NCI-H446 treated with DMSO at 0.1 percent for 48 hours (cell line): ENCODE results near the gene MFAP2.
"Not testable (repeated sequence)": the region's sequence is repeated elsewhere in the genome, so short reads cannot be mapped to it uniquely, and the experiment has no call there.

Experiments
- DNase-seq: peaks from one replicate; lab custom pipeline; 2025; lab: John Stamatoyannopoulos, UW

MFAP2 gene

DNA sequence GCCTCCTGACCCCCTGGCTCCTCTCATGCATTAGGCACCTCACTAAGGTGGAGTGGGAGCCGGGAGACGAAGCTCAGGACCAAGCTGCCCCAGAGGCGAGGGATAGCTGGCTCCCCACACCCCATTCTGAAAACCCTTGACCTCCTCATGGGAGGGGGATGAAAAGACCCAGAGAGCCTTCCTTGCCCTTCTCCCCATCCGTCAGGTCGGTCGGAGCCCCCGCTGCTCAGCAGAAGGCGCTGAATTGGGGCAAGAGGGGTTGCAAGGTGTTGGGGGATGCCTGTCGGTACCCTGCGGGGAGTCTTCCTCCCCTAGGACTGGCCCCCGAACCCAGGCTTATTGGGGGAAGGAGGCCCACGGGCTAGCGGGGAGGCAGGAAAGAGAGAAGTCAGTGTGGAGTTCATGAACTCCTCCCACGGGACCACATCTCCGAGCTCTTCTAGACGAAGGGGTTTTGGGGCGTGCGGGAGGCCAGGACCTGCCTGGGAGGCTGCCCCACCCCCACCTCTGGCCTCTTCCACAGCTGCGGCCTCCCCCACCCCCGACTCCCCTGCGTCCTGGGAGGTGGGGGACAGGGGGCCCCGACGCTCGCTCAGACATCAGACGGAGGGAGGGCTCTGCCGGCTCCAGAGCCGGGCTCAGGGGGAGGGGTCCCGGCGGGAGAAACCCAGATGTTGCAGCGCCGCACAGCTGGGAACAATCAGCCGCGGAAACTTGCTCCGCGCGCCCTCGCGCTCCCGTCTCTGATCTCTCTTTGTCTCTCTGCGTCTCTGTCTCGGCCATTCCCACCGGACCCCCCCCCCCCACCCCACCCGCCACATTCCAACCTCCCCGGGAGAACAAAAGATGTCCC, 719 bp downstream of the MFAP2 start:
- DNase-seq = no peak

DNA sequence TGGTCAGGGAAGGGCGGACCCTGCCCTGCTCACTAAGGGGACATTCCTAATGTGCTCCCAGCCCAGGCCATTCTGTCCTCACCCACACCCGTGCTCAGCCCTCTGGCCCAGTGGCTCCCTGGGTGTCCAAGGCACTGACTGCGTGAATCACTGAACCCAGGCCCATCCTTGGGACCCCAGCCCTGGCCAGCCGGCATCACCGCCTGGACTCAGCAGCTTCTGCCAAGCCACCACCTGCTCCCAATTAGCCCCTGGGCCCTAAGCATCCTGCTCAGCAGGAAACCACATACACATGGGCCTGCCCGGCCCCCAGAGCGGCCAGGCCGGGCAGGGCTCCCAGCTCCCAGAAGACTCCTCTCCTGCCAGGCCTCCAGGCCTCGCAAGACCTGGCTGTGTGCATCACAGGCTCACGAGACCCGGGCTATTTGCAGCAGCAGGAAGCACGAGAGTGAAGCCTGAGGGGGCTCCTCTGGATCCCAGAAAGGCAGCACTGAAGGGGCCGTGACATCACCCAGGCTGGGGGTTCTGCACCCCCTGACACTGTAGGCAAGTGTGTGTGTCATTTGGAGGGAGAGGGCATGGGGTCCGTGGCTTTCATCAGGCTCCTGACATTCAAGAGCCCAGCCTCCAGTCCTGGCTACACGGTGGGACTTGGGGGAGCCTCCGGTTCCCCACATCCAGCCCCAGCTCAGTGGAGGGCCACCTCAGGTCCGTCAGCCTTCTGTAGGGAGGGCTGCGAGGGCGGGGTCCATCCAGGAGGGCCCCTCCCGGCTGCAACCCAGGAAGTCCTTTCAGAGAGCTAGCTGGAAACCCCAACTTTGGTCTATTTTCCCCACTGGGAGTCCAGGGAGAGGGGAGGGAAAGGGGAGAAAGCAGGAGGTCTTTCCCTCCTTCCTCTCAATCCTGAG, 1.6 kb downstream of the MFAP2 start:
- peak; percentile 46 for DNase-seq

DNA sequence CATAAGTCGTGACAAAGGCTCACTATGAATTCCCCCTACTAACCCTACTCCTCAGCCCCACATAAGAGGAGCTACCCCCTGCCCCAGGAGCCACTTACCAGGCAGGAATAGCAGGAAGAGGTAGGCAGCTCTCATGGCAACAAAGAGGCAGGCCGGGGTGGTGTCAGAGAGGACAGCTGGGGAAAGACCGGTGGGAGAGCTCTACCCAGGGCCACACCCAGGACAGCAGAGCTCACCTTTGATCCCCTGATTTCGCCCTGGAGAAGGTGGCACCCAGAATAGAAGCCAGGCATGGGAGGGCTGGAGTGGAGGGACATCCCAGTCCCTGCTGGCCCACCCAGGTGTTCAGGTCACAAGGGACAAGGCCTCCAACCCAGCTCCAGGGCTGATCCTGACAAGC, 2.3 kb downstream of the MFAP2 start:
- no peak for DNase-seq

GRCh38 chr1:16977377-16977776, 3.0 kb downstream of the MFAP2 start:
- DNase-seq = no peak

DNA sequence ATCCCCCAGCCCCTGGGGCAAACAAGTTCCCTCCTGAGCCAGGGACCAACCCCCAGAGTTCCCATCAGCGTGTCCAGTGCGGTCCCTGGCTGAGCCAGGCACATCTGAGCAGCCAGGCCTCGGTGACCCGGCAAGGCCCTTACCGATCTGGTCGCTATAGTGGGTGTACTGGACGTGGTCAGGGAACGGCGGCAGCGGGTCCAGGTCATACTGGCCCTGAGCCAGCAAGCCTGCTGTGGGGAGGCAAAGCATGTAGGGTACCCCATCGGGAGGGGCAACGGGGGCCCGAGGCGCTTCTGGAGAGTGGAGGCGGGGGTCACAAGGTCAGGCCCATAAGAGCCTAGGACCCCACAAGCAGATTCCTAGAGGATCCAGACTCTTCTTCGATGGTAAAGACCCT, 3.5 kb downstream of the MFAP2 start:
- no peak for DNase-seq

DNA sequence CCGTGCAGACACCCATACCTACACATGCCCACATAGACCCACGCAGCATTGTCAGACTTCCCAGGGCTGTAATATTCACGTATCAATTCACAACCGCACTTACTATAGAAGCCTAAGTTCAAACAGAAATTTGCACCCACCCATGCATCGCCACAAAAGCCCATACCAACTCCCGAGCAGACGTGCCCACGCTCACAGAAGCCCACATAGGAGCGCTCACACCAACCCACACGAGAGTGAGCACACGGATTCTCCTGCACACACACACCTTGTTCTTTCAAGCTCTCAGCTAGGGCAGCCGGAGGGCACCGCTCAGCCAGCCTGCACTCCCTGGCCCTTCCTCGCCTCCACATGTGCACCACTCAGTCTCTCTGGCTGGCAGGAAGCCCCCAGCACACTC, 4.6 kb downstream of the MFAP2 start:
- DNase-seq = no peak

DNA sequence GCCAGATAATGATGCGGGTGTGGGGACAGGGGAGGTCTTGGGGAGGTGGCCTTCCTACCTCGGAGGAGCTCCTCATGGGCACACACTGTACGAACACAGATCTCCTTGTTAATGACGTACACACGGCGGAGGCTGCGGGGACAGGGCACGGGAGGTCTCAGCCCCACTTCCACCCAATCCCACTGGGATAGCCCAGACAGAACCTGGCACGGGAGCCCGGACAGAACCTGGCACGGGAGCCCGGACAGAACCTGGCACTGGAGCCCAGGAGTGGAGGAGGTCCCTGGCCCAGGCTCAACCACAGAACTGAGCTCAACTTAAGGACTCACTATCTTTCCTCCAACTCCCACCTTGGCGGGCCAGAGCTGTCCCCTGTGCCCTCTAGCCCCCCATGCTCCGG, 5.2 kb downstream of the MFAP2 start:
- DNase-seq = no peak

DNA sequence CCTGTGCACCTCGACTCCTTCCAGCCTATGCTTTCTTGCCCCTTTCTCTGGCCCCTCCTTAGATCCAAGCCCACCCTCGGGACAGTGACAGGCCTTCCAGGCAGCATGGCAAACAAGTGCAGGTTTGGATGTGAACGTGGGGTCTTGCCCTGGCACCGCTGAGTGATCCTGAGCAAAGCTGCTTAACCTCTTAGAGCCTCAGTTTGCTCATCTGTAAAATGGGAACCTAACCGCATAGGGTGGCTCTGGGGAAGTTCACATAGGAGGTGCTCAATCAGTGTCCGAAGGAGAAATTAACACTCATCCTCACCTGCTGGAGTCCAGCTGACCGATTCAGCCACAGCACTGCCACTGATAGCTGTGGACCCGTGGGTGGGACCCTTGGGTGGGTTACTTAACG, 7.2 kb downstream of the MFAP2 start:
- DNase-seq = no peak

DNA sequence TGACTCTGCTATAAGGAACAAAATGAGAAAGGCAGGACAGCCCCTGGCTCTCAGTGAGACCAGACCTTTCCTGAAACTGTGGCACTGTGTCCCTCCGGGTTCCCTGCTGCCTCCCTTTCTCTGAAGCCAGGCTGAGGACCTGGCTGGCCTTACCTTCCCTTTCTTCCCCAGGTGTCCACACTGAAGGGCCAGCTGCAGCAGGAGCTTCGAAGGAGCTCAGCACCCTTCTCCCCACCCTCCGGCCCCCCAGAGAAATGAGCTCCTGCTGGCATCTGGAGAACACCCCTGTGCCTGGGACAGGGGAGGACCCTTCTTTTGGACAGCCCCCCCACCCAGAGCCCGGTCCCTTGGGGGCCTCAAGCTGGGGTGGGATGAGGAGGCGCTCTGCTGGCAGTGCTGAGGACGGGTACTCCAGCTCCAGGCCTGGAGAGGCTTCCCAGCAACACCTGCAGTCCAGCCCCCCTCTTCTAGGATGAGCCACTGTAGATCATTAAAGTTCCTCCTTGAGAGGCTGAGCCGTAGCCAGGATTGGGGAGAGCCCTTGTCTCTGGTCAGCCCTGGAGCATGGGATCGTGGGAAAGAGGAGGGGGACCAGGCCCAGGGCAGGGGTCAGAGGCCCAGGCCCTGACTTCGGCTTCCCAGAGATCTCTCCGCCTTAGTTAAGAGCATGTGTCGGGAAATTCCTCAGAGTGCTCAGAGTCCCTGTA, 8.1 kb downstream of the MFAP2 start:
- no peak for DNase-seq

- DNase-seq = no peak
Measured at GRCh38 chr1:16971341-16972188, 8.9 kb downstream of the MFAP2 start.

GRCh38 chr1:16970132-16970910, 10.1 kb downstream of the MFAP2 start:
- DNase-seq = no peak

DNA sequence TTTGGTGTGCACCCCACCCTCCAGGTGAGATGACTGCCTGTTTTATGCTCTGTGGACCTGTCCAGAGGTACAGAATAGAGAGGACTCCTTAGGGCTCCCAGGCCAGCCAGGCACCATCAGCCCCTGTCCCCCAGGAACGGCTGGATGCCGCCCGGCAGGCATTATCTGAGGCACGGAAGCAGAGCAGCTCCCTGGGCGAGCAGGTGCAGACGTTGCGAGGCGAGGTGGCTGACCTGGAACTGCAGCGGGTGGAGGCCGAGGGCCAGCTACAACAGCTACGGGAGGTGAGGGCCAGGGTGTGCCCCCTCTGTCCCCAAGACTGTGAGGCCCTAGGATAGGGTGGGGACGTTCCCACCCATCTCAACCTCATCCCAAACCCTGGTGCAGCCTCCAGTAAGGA, 10.8 kb downstream of the MFAP2 start:
- DNase-seq = no peak

DNA sequence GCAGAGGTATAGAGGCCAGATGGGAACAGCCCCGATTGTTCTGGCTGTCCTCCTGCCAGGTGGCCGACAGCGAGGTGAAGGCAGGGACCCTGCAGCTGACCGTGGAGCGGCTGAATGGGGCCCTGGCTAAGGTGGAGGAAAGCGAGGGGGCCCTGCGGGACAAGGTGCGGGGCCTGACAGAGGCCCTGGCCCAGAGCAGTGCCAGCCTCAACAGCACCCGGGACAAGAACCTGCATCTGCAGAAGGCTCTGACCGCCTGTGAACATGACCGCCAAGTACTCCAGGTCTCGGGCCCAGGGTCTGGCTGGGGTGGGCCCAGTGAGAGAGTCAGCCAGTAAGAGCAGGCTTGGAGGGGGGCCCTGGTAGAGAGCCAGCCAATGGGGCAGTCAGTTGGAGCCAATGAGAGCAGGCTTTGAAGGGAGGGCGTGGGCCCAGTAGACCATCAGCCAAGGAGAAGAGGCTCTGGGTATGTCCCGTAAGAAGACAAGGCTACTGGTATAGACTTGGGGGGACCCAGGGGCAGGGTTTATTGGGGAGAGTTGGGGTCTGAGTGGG, 11.3 kb downstream of the MFAP2 start:
- DNase-seq = no peak

DNA sequence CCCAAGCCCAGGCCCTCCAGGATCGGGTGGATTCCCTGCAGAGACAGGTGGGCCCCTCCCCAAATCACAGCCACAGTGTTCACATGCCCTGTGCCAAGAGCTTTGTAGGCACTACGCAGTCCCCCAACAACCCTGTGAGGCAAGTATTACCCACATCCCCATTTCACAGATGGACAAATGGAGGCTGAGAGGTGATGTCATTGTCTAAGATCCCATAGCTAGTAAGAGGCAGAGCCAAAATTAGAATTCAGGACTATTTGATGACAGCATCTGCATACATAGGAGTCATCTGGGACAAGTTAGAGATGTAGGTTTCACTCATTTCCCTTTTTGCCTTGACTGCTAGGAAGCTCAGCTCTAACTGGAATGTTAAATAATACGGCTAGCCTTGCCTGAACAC, 12.0 kb downstream of the MFAP2 start:
- DNase-seq = no peak

- no peak for DNase-seq
Measured at GRCh38 chr1:16967962-16968361, 12.5 kb downstream of the MFAP2 start.

DNA sequence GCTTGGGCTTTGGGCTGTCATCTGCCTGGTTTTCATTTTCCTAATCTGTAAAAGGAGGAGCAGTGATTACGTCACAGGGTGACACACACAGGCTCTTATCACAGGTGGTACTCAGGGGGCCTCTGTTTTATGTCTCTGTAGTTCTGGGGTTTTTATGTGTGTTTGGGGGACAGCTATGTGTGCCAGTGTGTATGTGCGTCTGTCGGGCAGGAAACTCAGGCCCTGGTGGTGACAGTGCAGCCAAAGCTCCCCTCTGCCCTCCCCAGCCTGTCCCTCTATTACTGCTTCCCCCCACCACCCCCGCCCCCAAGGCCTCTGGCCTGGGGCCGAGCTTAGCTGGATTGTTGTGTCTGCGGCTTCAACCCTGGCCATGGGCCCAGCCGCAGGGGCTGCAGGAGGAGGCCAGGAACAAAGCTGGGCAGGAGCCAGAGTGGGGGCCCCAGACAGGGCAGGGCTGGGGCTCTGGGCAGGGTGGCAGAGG, 13.3 kb downstream of the MFAP2 start:
- DNase-seq = peak; percentile 29

- DNase-seq = no peak
Measured at GRCh38 chr1:16966282-16966681, 14.1 kb downstream of the MFAP2 start.

DNA sequence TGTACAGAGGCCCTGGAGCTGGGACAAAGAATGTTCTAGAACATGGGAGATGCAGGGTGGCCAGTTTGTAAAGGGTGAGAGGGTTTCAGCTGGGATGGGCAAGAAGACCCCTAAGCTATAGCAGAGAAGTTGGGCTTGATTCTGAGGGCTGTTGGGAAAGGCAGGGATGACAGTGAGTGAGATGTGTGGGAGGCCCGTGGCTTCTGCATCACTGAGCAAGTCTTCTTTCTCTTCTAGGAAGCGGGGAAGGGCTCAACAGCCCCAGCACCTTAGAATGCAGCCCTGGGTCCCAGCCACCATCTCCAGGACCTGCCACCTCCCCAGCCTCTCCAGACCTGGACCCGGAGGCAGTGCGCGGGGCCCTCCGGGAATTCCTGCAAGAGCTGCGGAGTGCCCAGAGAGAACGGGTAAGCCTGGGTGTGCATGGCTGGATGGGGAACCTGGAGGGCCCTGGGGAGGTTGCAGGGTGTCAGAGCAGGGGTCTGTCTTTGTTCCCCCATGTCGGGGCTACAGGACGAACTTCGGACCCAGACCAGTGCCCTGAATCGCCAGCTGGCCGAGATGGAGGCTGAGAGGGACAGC, 14.8 kb downstream of the MFAP2 start:
- no peak for DNase-seq

- not testable (repeated sequence) for DNase-seq
Measured at GRCh38 chr1:16964169-16964568, 16.3 kb downstream of the MFAP2 start.
